Gastrocnemius medialis (tissue), 4 donors: ENCODE data around the gene DOK3. TPM values are rescaled to one million over a fixed set of nuclear protein-coding genes. Genes with fewer than 3 reads are reported as not detected.

Experiments
- ATAC-seq, 2 donors: fragments of 150-250 bp; one replicate each; pipeline ENCODE4 v1.9.1; 2016
- DNase-seq, 2 donors: peaks; one replicate each; pipeline ENCODE4 v3.0.0-alpha.2; 2019
- H3K27ac ChIP-seq, 4 donors: fragments of 200-600 bp; sonication (generic); 1 replicate in 1 of 4; 2 replicates in 3 of 4; pipeline ENCODE4 v1.5.1; 2016 to 2018; ENCODE audit warnings: mild to moderate bottlenecking in 2 of 4, moderate library complexity in 1 of 4
- H3K27me3 ChIP-seq, 3 donors: fragments of 200-600 bp; sonication (generic) in 2 of 3; 1 replicate in 1 of 3; 2 replicates in 2 of 3; pipeline versions ENCODE4 v1.5.1 to v1.6.0; 2016 to 2019; ENCODE audit warnings: mild to moderate bottlenecking in 1 of 3, moderate library complexity in 1 of 3
- H3K36me3 ChIP-seq, 2 donors: fragments of 200-600 bp; sonication (generic) in 1 of 2; one replicate each; pipeline ENCODE4 v1.5.1; 2017 to 2018
- H3K4me1 ChIP-seq, 2 donors: fragments of 200-600 bp; sonication (generic) in 1 of 2; one replicate each; pipeline ENCODE4 v1.5.1; 2016 to 2017; ENCODE audit warnings: mild to moderate bottlenecking in 2 of 2
- H3K4me3 ChIP-seq, 4 donors: fragments of 200-600 bp; sonication (generic) in 3 of 4; 1 replicate in 1 of 4; 2 replicates in 3 of 4; pipeline ENCODE4 v1.5.1; 2016 to 2019; ENCODE audit warnings: mild to moderate bottlenecking in 2 of 4
- H3K9me3 ChIP-seq, 3 donors: fragments of 200-600 bp; sonication (generic) in 2 of 3; 1 replicate in 1 of 3; 2 replicates in 2 of 3; pipeline ENCODE4 v1.5.1; 2016 to 2019
- CTCF ChIP-seq, 5 experiments: fragments of 450-650 bp in 3 of 5; fragments of 200-600 bp in 2 of 5; sonication (generic) in 2 of 5; IDR thresholded peaks in 4 of 5; conservative IDR thresholded peaks in 1 of 5; 1 replicate in 4 of 5; 2 replicates in 1 of 5; pipeline ENCODE4 v1.5.1; 2016 to 2019; ENCODE audit warnings: antibody characterized with exemption in 5 of 5, mild to moderate bottlenecking in 3 of 5, moderate library complexity in 3 of 5
- POLR2A ChIP-seq, 2 donors: fragments of 450-650 bp; IDR thresholded peaks; one replicate each; pipeline ENCODE4 v1.6.1; 2017; ENCODE audit warnings: antibody characterized with exemption in 2 of 2, mild to moderate bottlenecking in 2 of 2, moderate library complexity in 2 of 2
- in situ Hi-C, 4 donors: fragments of 200-750 bp; cut with MboI; loops; one replicate each; pipeline versions ENCODE4 v1.15.0 to v1.8.0; 2017; ENCODE audit warnings: low sequenced_read_pairs in 4 of 4
- intact Hi-C: fragments of 100-400 bp; cut with DNase I; formaldehyde crosslinking; loops from one replicate; pipeline ENCODE4 v1.15.1; 2023; ENCODE audit warnings: low total_unique reads
- total RNA-seq, 4 donors: library from RNA; depleted of rRNA; stranded (reverse); fragments of >200 nt; gene quantifications; one replicate each; pipeline versions ENCODE4 v1.1.0 to v1.2.3, GENCODE V29; 2016

DOK3 gene
- total RNA-seq, 4 donors from 2014 or later, result 2.1 to 5.1 (median 2.9) TPM

- in situ Hi-C loops, result no loop called here
These were observed 18.0 kb upstream of the DOK3 start for GRCh38 chr5:177527595-177527994.

GRCh38 chr5:177526791-177527190 is 17.2 kb upstream of the DOK3 start:
- peak overlapping the region in 2 of 4 donors; percentile 80 to 85 for H3K27ac ChIP-seq
- DNase-seq, result no peak
- intact Hi-C loops (no loop called here), in situ Hi-C loops (no loop called here)
- H3K36me3 ChIP-seq, result peaks cover 0 to 82% of the 10 kb centered on the region in 2 donors
- peaks cover 16 to 33% of the 10 kb centered on the region in 2 donors for H3K4me1 ChIP-seq
- no peaks in the 10 kb centered on the region for H3K9me3 ChIP-seq
- no peak for ATAC-seq
- H3K4me3 ChIP-seq, result no peak overlapping the region
- no peaks in the 10 kb centered on the region for H3K27me3 ChIP-seq
- no peak for TF ChIP-seq CTCF (IDR thresholded peaks at IDR 0.05 in 4 of 5, conservative IDR thresholded peaks at IDR 0.05 in 1 of 5)
- no peak for TF ChIP-seq POLR2A (IDR thresholded peaks at IDR 0.05)

More at GRCh38 chr5:177527595-177527994, 18.0 kb upstream of the DOK3 start:
- H3K27me3 ChIP-seq, result no peaks in the 10 kb centered on the region
- no peak for ATAC-seq
- peaks cover 0 to 85% of the 10 kb centered on the region in 2 donors for H3K36me3 ChIP-seq
- H3K27ac ChIP-seq, result peak overlapping the region in 1 of 4 donors; percentile 85
- peaks cover 16 to 33% of the 10 kb centered on the region in 2 donors for H3K4me1 ChIP-seq
- no peak for DNase-seq
- H3K9me3 ChIP-seq, result no peaks in the 10 kb centered on the region
- no peak overlapping the region for H3K4me3 ChIP-seq
- intact Hi-C loops, result no loop called here
- TF ChIP-seq POLR2A (IDR thresholded peaks at IDR 0.05) (no peak), CTCF (IDR thresholded peaks at IDR 0.05 in 4 of 5, conservative IDR thresholded peaks at IDR 0.05 in 1 of 5) (no peak)

- H3K9me3 ChIP-seq, result no peaks in the 10 kb centered on the region
- no peak overlapping the region for H3K4me3 ChIP-seq
- TF ChIP-seq POLR2A (IDR thresholded peaks at IDR 0.05) (no peak), CTCF (IDR thresholded peaks at IDR 0.05 in 4 of 5, conservative IDR thresholded peaks at IDR 0.05 in 1 of 5) (no peak)
- no peaks in the 10 kb centered on the region for H3K27me3 ChIP-seq
- peak overlapping the region; percentile 70 to 85 (median 76) for H3K27ac ChIP-seq
- DNase-seq, result no peak
- peaks cover 0 to 82% of the 10 kb centered on the region in 2 donors for H3K36me3 ChIP-seq
- intact Hi-C loops, result no loop called here
- peaks cover 16 to 33% of the 10 kb centered on the region in 2 donors for H3K4me1 ChIP-seq
- in situ Hi-C loops, result no loop called here
- no peak for ATAC-seq
These were observed 16.6 kb upstream of the DOK3 start for GRCh38 chr5:177526191-177526590.

- Histone ChIP-seq H3K4me3 (no peak overlapping the region), H3K9me3 (no peaks in the 10 kb centered on the region), H3K27ac (peak overlapping the region; percentile 70 to 85 (median 76)), H3K27me3 (no peaks in the 10 kb centered on the region), H3K4me1 (peaks cover 16 to 33% of the 10 kb centered on the region in 2 donors), H3K36me3 (peaks cover 0 to 82% of the 10 kb centered on the region in 2 donors)
- in situ Hi-C loops (loop anchor here in 1 of 4 donors (25.0 kb wide), 1 partner anchor 138 kb away; the partner anchor contains the start of gene SLC34A1), intact Hi-C loops (no loop called here)
- TF ChIP-seq CTCF (IDR thresholded peaks at IDR 0.05 in 4 of 5, conservative IDR thresholded peaks at IDR 0.05 in 1 of 5), result no peak
- TF ChIP-seq POLR2A (IDR thresholded peaks at IDR 0.05), result no peak
- DNase-seq (peak; percentile 63 to 87), ATAC-seq (peak; percentile 79 to 89)
These were observed 15.5 kb upstream of the DOK3 start for GRCh38 chr5:177524941-177525655.
